ENCODE measurements around the gene CIB4.

- TF ChIP-seq CTCF (conservative IDR thresholded peaks at IDR 0.05 in 1 of 2, IDR thresholded peaks at IDR 0.05 in 1 of 2; ENCODE audit: extremely low read depth in 1 of 2, insufficient read depth in 1 of 2, low read depth in 1 of 2, low read length in 2 of 2) (no peak), EZH2 (IDR thresholded peaks at IDR 0.05; ENCODE audit: borderline replicate concordance, low read length) (no peak)
Observed at GRCh38 chr2:26629751-26630150, 11.4 kb downstream of the CIB4 start.

Data from mammary epithelial cell (primary cell).